Activated naive CD4-positive, alpha-beta T cell treated with anti-CD3 and anti-CD28 coated beads, Interleukin-2, amount 10 ng/mL, durations not matched to agents 7 days and 5 days (primary cell): ENCODE data around the gene WWP2.
"Not testable (repeated sequence)": the region's sequence is repeated elsewhere in the genome, so short reads cannot be mapped to it uniquely, and the experiment has no call there.

ENCODE experiments used
- CTCF ChIA-PET: fragments of 350-600 bp; sonication (Branson Sonifier 250); formaldehyde crosslinking; loops from one replicate; lab custom pipeline; 2021; ENCODE audit warnings: antibody characterized with exemption; lab: Charles Lee
- DNase-seq: peaks from one replicate; pipeline ENCODE4 v3.0.0-alpha.2; 2020
- H3K27ac Mint-ChIP-seq: one replicate; pipeline ENCODE4 v1.8.0; 2021; ENCODE audit warnings: mild to moderate bottlenecking, moderate library complexity, mixed read lengths
- H3K27me3 Mint-ChIP-seq: one replicate; pipeline ENCODE4 v1.8.0; 2021; ENCODE audit warnings: mild to moderate bottlenecking, mixed read lengths
- H3K36me3 Mint-ChIP-seq: one replicate; pipeline ENCODE4 v1.8.0; 2021; ENCODE audit warnings: mixed read lengths
- H3K4me1 Mint-ChIP-seq: one replicate; pipeline ENCODE4 v1.8.0; 2021; ENCODE audit warnings: mixed read lengths
- H3K4me3 Mint-ChIP-seq: one replicate; pipeline ENCODE4 v1.8.0; 2021; ENCODE audit warnings: mild to moderate bottlenecking, moderate library complexity, mixed read lengths
- H3K9me3 Mint-ChIP-seq: one replicate; pipeline ENCODE4 v1.8.0; 2021; ENCODE audit warnings: mixed read lengths

WWP2 gene

GRCh38 chr16:69937465-69937951 is 175.4 kb downstream of the WWP2 start:
- no peak overlapping the region for H3K4me3 Mint-ChIP-seq
- DNase-seq = no peak
- H3K36me3 Mint-ChIP-seq = peaks cover 31% of the 10 kb centered on the region
- CTCF ChIA-PET = interaction anchor here (0.6 to 1.1 kb wide), 2 partner anchors 8 to 813 kb away, joined by 4 to 5 read pairs; no protein-coding TSS in a partner anchor
- H3K27me3 Mint-ChIP-seq = no peaks in the 10 kb centered on the region
- no peaks in the 10 kb centered on the region for H3K9me3 Mint-ChIP-seq
- no peak overlapping the region for H3K27ac Mint-ChIP-seq
- no peaks in the 10 kb centered on the region for H3K4me1 Mint-ChIP-seq

- no peak for DNase-seq
- no peaks in the 10 kb centered on the region for H3K27me3 Mint-ChIP-seq
- no peak overlapping the region for H3K4me3 Mint-ChIP-seq
- no peaks in the 10 kb centered on the region for H3K9me3 Mint-ChIP-seq
- H3K36me3 Mint-ChIP-seq = peaks cover 22% of the 10 kb centered on the region
- CTCF ChIA-PET = no interaction called here
- H3K27ac Mint-ChIP-seq = no peak overlapping the region
- no peaks in the 10 kb centered on the region for H3K4me1 Mint-ChIP-seq
Observed at GRCh38 chr16:69938981-69939820, 177.1 kb downstream of the WWP2 start.

DNA sequence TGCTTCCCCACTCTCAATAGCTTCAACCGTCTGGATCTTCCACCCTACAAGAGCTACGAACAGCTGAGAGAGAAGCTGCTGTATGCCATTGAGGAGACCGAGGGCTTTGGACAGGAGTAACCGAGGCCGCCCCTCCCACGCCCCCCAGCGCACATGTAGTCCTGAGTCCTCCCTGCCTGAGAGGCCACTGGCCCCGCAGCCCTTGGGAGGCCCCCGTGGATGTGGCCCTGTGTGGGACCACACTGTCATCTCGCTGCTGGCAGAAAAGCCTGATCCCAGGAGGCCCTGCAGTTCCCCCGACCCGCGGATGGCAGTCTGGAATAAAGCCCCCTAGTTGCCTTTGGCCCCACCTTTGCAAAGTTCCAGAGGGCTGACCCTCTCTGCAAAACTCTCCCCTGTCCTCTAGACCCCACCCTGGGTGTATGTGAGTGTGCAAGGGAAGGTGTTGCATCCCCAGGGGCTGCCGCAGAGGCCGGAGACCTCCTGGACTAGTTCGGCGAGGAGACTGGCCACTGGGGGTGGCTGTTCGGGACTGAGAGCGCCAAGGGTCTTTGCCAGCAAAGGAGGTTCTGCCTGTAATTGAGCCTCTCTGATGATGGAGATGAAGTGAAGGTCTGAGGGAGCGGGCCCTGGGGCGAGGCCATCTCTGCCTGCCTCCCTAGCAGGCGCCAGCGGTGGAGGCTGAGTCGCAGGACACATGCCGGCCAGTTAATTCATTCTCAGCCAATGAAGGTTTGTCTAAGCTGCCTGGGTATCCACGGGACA is 177.9 kb downstream of the WWP2 start:
- DNase-seq = no peak
- H3K9me3 Mint-ChIP-seq = no peaks in the 10 kb centered on the region
- H3K4me3 Mint-ChIP-seq = no peak overlapping the region
- peaks cover 19% of the 10 kb centered on the region for H3K36me3 Mint-ChIP-seq
- H3K27me3 Mint-ChIP-seq = no peaks in the 10 kb centered on the region
- CTCF ChIA-PET = interaction anchor here (2.4 kb wide), 1 partner anchor 9 kb away, joined by 11 read pairs; no protein-coding TSS in a partner anchor
- H3K4me1 Mint-ChIP-seq = no peaks in the 10 kb centered on the region
- no peak overlapping the region for H3K27ac Mint-ChIP-seq

DNA sequence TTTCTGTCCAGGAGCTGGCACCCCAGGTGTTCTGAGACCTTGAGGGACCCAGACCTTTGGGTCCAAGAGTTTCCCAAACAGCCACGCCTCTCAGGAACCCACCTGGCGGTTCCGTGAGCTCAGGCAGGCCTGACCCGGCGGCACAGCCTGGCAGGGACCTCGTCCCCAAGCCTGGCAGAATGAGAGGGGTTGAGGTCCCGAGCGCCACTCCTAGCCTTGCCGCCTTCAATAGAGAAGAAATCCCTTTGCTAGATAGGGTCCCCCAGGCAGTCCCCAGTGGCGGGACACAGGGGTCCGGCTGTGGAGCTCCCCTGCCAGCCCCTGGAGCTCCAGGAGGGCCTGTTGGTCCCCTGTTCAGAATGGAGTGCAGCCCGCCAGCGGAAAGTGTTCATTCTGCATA is 178.5 kb downstream of the WWP2 start:
- H3K9me3 Mint-ChIP-seq = no peaks in the 10 kb centered on the region
- H3K27ac Mint-ChIP-seq = no peak overlapping the region
- no peak overlapping the region for H3K4me3 Mint-ChIP-seq
- peaks cover 19% of the 10 kb centered on the region for H3K36me3 Mint-ChIP-seq
- DNase-seq = no peak
- CTCF ChIA-PET = interaction anchor here (2.4 kb wide), 1 partner anchor 10 kb away, joined by 11 read pairs; no protein-coding TSS in a partner anchor
- H3K27me3 Mint-ChIP-seq = no peaks in the 10 kb centered on the region
- H3K4me1 Mint-ChIP-seq = no peaks in the 10 kb centered on the region

- Mint-ChIP-seq H3K4me1 (no peaks in the 10 kb centered on the region), H3K9me3 (no peaks in the 10 kb centered on the region), H3K36me3 (peaks cover 16% of the 10 kb centered on the region), H3K27ac (no peak overlapping the region), H3K4me3 (no peak overlapping the region), H3K27me3 (no peaks in the 10 kb centered on the region)
- CTCF ChIA-PET = interaction anchor here (2.4 kb wide), 1 partner anchor 11 kb away, joined by 11 read pairs; no protein-coding TSS in a partner anchor
- DNase-seq = no peak
Observed at GRCh38 chr16:69941251-69942098, 179.3 kb downstream of the WWP2 start.

DNA sequence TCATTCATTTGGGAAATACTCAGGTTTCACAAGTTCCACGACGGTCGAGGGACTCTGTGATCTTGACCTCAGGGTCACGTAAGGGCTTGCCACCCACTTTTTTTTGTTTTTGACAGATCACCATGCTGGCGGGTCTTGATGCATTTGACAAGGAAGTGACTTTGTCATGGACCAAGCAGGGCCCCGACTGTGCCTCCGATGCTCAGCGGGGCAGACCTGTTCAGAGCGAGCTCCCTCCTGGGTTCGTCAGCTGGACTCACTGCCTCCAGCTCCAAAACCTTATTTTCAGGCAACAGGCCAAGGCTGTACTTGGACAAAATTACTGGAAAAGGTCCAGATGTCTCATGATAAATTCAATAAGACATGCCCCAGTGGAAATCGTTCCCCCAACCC is 180.0 kb downstream of the WWP2 start:
- CTCF ChIA-PET = interaction anchor here (2.4 kb wide), 1 partner anchor 12 kb away, joined by 11 read pairs; no protein-coding TSS in a partner anchor
- Mint-ChIP-seq H3K27ac (no peak overlapping the region), H3K4me1 (no peaks in the 10 kb centered on the region), H3K9me3 (no peaks in the 10 kb centered on the region), H3K36me3 (peaks cover 10% of the 10 kb centered on the region), H3K27me3 (no peaks in the 10 kb centered on the region), H3K4me3 (no peak overlapping the region)
- no peak for DNase-seq

GRCh38 chr16:69942627-69943170 is 180.6 kb downstream of the WWP2 start:
- Mint-ChIP-seq H3K4me3 (no peak overlapping the region), H3K27ac (no peak overlapping the region), H3K36me3 (peaks cover 4% of the 10 kb centered on the region), H3K4me1 (no peaks in the 10 kb centered on the region), H3K27me3 (no peaks in the 10 kb centered on the region), H3K9me3 (no peaks in the 10 kb centered on the region)
- DNase-seq = no peak
- CTCF ChIA-PET = interaction anchor here (2.4 kb wide), 1 partner anchor 12 kb away, joined by 11 read pairs; no protein-coding TSS in a partner anchor

DNA sequence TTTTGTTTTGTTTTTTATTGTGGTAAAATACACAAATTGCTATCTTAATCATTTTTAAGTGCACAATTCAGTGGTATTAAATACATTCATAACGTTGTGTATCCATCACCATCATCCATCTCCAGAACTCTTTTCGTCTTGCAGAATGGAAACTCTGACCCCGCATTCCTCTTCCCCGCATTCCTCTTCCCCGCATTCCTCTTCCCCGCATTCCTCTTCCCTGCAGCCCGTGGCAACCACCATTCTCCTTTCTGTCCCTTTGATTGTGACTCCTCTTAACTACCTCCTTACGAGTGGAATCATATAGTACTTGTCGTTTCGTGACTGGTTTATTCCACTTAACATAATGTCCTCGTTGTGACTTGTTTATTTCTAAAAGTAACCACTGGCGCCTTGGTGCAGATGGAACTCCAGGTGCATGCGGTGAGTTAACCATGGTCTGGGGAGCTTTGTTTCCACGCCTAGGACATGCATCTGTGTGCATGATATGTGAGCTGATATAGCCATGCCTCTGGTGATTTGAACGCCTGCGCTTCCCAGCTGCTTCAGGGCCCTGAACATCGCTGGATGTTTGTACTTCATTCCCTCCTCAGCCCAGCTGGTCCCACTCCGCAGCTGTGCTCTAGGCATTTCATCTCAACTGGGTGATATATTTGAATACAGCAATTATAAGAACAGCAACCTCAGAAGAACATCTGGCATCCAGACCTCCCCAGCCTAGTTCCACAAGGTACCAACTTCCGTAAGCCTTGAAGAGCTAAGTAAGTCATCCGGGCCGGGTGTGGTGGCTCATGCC is 181.3 kb downstream of the WWP2 start:
- not testable (repeated sequence) for H3K4me3 Mint-ChIP-seq, H3K36me3 Mint-ChIP-seq, H3K4me1 Mint-ChIP-seq, H3K27me3 Mint-ChIP-seq, H3K9me3 Mint-ChIP-seq, DNase-seq, H3K27ac Mint-ChIP-seq
- CTCF ChIA-PET = interaction anchor here (0.6 kb wide), 1 partner anchor 13 kb away, joined by 3 read pairs; no protein-coding TSS in a partner anchor

DNA sequence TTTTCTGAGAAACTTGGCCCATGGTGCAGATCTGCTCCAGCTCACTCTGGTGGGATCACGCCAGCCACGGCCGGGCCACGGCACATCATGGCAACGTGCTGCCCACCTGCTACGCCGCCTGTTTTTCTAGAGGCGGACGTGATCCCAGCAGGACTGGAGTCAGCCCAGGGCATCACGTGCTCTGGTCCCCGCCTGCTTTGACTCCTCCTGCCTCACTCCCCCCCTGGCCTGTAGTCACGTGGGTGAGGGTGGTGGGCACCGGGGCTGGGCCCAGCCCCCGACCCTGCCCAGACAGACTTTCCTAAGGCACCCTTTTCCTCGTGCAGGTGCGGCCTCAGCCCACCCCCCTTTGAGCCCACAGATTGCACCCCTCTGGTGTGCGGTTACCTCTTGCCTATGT is 188.3 kb downstream of the WWP2 start:
- H3K27ac Mint-ChIP-seq, H3K9me3 Mint-ChIP-seq, H3K4me3 Mint-ChIP-seq, H3K27me3 Mint-ChIP-seq, H3K4me1 Mint-ChIP-seq, DNase-seq, H3K36me3 Mint-ChIP-seq, CTCF ChIA-PET: not testable (repeated sequence)

- DNase-seq, H3K4me1 Mint-ChIP-seq, H3K9me3 Mint-ChIP-seq, H3K27me3 Mint-ChIP-seq, H3K27ac Mint-ChIP-seq, H3K4me3 Mint-ChIP-seq, CTCF ChIA-PET, H3K36me3 Mint-ChIP-seq: not testable (repeated sequence)
Observed at GRCh38 chr16:69951017-69951671, 189.0 kb downstream of the WWP2 start, which contains the start of gene CLEC18A. TSS of gene CLEC18A (plus strand) at chr16:69951334. CDS start at chr16:69951367, 33 bp downstream.

DNA sequence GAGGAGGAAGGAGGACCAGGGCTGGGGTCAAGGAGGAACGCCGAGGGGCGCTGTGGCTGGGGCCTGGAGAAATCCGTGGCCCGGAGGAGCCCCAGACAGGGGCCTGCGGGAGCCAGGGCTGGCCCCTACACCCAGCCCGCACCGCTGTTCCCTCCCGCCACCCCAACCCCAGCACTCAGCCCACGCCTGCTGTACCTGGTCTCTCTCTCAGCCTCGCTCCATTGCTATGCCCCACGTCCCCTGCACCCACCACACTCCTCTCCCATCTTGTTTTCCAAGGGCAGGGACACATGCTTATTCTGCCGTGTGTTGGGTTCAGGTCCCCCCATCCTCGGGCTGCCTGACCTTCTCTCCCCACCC is 189.5 kb downstream of the WWP2 start:
- H3K27me3 Mint-ChIP-seq, H3K36me3 Mint-ChIP-seq, H3K4me1 Mint-ChIP-seq, H3K9me3 Mint-ChIP-seq, H3K4me3 Mint-ChIP-seq, H3K27ac Mint-ChIP-seq, CTCF ChIA-PET, DNase-seq: not testable (repeated sequence)

- DNase-seq, CTCF ChIA-PET, H3K9me3 Mint-ChIP-seq, H3K27me3 Mint-ChIP-seq, H3K4me1 Mint-ChIP-seq, H3K4me3 Mint-ChIP-seq, H3K36me3 Mint-ChIP-seq, H3K27ac Mint-ChIP-seq: not testable (repeated sequence)
Observed at GRCh38 chr16:69952116-69952515, 190.0 kb downstream of the WWP2 start.
